ENCODE results near the gene CCDC66.
"Not testable (repeated sequence)": the region's sequence is repeated elsewhere in the genome, so short reads cannot be mapped to it uniquely, and the experiment has no call there.

The CCDC66 gene

GRCh38 chr3:56556908-56557830 lies at the start of gene CCDC66:
TSS of gene CCDC66 (plus strand) at chr3:56557175. CDS start at chr3:56557243, 68 bp downstream.
- DNase-seq (ENCODE audit: low read depth in 2 of 2, low spot score in 1 of 2) = peak; percentile 79 to 86

- DNase-seq (ENCODE audit: low read depth in 2 of 2, low spot score in 1 of 2) = no peak
Observed at GRCh38 chr3:56519641-56520040, 37.3 kb upstream of the CCDC66 start.

- no peak for DNase-seq (ENCODE audit: low read depth in 2 of 2, low spot score in 1 of 2)
Observed at GRCh38 chr3:56522374-56522773, 34.6 kb upstream of the CCDC66 start.

GRCh38 chr3:56525291-56525690 lies 31.7 kb upstream of the CCDC66 start:
- DNase-seq (ENCODE audit: low read depth in 2 of 2, low spot score in 1 of 2) = no peak

- no peak for DNase-seq (ENCODE audit: low read depth in 2 of 2, low spot score in 1 of 2)
Observed at GRCh38 chr3:56536735-56537134, 20.2 kb upstream of the CCDC66 start.

- DNase-seq (ENCODE audit: low read depth in 2 of 2, low spot score in 1 of 2) = no peak
Observed at GRCh38 chr3:56547486-56547885, 9.5 kb upstream of the CCDC66 start.

GRCh38 chr3:56557831-56558170 lies 826 bp downstream of the CCDC66 start:
- no peak for DNase-seq (ENCODE audit: low read depth in 2 of 2, low spot score in 1 of 2)

- no peak for DNase-seq (ENCODE audit: low read depth in 2 of 2, low spot score in 1 of 2)
Observed at GRCh38 chr3:56573501-56573900, 16.5 kb downstream of the CCDC66 start.

- DNase-seq (ENCODE audit: low read depth in 2 of 2, low spot score in 1 of 2) = not testable (repeated sequence)
Observed at GRCh38 chr3:56581941-56582340, 25.0 kb downstream of the CCDC66 start.

- not testable (repeated sequence) for DNase-seq (ENCODE audit: low read depth in 2 of 2, low spot score in 1 of 2)
Observed at GRCh38 chr3:56584275-56584674, 27.3 kb downstream of the CCDC66 start.

GRCh38 chr3:56590814-56591213 lies 33.8 kb downstream of the CCDC66 start:
- no peak for DNase-seq (ENCODE audit: low read depth in 2 of 2, low spot score in 1 of 2)

GRCh38 chr3:56591262-56591661 lies 34.3 kb downstream of the CCDC66 start:
- DNase-seq (ENCODE audit: low read depth in 2 of 2, low spot score in 1 of 2) = no peak

GRCh38 chr3:56593455-56594158 lies 36.6 kb downstream of the CCDC66 start:
- peak in 1 of 2 donors; percentile 10 for DNase-seq (ENCODE audit: low read depth in 2 of 2, low spot score in 1 of 2)

GRCh38 chr3:56595975-56596840 lies 39.2 kb downstream of the CCDC66 start:
- DNase-seq (ENCODE audit: low read depth in 2 of 2, low spot score in 1 of 2) = no peak

GRCh38 chr3:56608479-56608878 lies 51.5 kb downstream of the CCDC66 start:
- not testable (repeated sequence) for DNase-seq (ENCODE audit: low read depth in 2 of 2, low spot score in 1 of 2)

GRCh38 chr3:56610669-56611335 lies 53.8 kb downstream of the CCDC66 start:
- DNase-seq (ENCODE audit: low read depth in 2 of 2, low spot score in 1 of 2) = no peak

- no peak for DNase-seq (ENCODE audit: low read depth in 2 of 2, low spot score in 1 of 2)
Observed at GRCh38 chr3:56611364-56611763, 54.4 kb downstream of the CCDC66 start.

- DNase-seq (ENCODE audit: low read depth in 2 of 2, low spot score in 1 of 2) = no peak
Observed at GRCh38 chr3:56612146-56612545, 55.2 kb downstream of the CCDC66 start.

- no peak for DNase-seq (ENCODE audit: low read depth in 2 of 2, low spot score in 1 of 2)
Observed at GRCh38 chr3:56613016-56613415, 56.0 kb downstream of the CCDC66 start.

GRCh38 chr3:56616478-56617006 lies 59.6 kb downstream of the CCDC66 start:
- DNase-seq (ENCODE audit: low read depth in 2 of 2, low spot score in 1 of 2) = no peak

GRCh38 chr3:56620371-56620770 lies 63.4 kb downstream of the CCDC66 start:
- no peak for DNase-seq (ENCODE audit: low read depth in 2 of 2, low spot score in 1 of 2)

All from stimulated activated CD8-positive, alpha-beta memory T cell treated with anti-CD3 and anti-CD28 coated beads, Interleukin-4, amount 100 ng/mL, for 4 hours (primary cell).